Activated gamma-delta T cell treated with Interleukin-2 at 50 U/mL for 16 hours (primary cell): ENCODE data around the gene MAD2L1BP.
"Not testable (repeated sequence)": the region's sequence is repeated elsewhere in the genome, so short reads cannot be mapped to it uniquely, and the experiment has no call there.

Source experiments
- DNase-seq: peaks from one replicate; pipeline ENCODE4 v3.0.0-alpha.2; 2020

MAD2L1BP gene

DNA sequence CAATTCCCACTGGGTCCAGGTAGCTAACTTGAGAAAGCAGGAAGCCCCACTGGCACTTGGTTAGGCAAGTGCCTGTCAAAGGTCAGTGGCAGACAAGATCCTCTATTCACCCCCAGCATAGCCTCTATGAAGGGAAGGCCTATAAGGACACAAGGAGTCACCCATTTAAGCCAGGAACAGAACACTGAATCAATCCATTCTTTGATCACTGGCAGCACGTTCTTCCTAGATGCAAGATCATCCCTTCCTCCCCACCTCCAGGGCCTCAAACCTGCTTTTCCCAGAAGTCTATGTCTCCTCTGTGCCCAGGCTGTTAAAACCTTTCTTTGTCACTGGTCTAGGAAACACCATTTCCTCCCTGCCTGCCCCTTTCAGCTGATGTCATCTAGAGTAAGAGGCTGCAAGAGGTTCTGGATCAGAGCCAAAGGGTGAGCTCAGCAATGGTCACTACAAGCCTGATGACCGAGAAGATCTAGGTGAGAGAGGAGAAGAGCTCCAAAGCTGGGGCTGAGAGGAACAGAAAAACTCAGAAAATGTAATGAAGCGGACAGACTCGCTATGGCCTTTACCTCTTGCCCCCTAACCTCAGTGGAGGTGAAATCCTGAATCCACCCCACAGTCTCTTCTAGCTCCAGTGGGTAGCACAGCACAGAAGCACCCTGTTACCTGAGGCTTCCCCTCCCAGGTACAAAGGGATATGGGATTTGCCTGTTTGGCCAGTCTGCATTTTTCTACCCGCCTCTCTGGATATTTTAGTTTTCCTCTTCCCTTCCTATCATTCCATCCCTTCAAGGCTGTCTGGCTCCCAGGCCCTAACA lies 8.4 kb upstream of the MAD2L1BP start:
- no peak for DNase-seq

DNA sequence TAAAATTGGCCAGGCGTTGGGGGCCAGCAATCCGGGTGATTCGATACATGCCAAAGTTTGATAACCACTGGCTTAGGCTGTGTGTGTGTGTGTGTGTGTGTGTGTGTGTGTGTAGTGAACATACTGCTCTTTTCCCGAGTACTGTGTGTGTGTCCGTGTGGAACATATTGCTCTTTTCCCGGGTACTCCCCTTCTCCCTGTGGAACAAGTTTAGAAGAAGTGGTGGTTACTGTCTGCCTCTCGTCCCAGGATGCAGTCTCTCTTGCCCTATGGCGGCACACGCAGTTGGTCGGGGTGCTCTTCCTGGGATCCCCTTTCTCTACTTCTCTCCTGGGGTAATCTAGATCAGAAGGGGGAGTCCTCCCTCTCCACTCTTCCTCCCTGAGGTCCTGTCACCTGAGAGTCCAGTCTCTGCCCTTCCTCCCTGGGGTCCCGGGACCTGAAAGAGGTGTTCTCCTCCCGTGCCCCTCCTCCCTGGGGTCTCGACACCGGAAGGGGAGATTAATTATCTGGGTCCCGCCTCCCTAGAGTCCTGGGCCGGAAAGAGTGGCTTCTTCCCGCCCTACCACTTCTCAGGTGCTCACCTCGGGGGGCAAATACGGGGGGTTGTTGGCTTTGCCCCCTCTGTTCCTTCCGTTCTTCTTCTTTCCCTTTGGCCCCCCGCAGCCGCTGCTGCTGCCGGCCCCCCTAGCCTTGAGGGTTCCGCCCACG lies 7.1 kb upstream of the MAD2L1BP start:
- peak; percentile 46 for DNase-seq

DNA sequence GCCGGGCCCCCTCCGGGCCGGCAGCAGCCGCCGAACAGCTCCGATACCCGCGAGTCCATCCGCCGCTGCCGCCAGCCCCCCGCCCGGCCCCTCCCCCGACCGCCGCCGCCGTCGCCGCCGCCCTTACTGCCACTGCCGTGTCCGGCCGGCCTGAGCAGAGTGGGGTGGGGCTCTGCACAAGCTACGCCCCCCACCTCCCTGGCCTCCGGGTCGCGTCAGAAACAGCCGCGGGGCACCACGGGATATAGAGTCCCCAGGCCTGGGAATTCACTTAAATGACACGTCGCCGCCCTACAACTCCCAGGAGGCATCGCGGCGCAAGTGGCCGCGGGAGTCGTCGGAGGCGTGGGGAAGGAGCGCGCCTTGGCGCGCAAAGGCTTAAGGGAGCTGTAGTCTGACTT lies 6.5 kb upstream of the MAD2L1BP start, which contains the start of gene GTPBP2:
Gene GTPBP2 (minus strand): TSS at position 161 of the 401 bp plus-strand sequence. CDS start 102 bp downstream, at position 59.
- DNase-seq, result peak; percentile 94

GRCh38 chr6:43629505-43630300 lies 5.9 kb upstream of the MAD2L1BP start:
- DNase-seq, result peak; percentile 76

GRCh38 chr6:43630980-43631619 lies 4.5 kb upstream of the MAD2L1BP start:
- no peak for DNase-seq

DNA sequence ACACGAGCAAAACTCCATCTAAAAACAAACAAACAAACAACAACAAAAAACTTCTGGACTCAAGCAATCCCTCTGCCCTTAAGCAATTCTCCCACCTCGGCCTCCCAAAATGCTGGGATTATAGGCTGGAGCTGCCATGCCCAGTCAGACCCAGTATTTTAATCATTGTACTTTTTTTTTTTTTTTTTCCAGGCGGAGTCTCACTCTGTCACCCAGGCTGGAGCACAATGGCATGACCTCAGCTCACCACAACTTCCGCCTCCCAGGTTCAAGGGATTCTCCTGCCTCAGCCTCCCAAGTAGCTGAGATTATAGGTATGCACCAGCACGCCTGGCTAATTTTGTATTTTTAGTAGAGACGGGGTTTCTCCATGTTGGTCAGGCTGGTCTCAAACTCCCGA lies 2.6 kb upstream of the MAD2L1BP start:
- not testable (repeated sequence) for DNase-seq

DNA sequence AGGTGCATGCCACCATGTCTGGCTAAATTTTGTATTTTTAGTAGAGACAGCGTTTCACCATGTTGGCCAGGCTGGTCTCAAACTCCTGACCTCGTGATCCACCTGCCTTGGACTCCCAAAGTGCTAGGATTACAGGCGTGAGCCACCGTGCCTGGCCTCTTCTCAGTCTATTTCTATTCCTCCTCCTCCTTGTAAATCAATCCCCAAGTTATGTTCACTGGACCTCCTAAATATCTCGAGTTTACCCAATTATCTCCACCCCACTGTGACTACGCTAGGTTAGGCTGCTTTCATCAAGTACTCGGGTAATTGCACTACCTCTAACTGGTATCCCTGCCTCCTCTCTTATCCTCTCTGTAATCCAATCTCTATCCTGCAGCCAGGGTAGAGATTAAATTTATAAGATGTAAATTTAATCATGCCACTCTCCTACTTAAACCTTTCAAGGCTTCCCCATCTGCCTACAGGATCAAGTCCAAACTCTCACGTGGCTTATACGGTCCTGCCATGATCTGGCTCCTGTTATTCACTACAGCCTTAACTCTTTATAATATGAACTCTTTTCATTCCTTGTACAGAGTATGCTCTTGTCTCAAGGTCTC lies 837 bp upstream of the MAD2L1BP start:
- no peak for DNase-seq

DNA sequence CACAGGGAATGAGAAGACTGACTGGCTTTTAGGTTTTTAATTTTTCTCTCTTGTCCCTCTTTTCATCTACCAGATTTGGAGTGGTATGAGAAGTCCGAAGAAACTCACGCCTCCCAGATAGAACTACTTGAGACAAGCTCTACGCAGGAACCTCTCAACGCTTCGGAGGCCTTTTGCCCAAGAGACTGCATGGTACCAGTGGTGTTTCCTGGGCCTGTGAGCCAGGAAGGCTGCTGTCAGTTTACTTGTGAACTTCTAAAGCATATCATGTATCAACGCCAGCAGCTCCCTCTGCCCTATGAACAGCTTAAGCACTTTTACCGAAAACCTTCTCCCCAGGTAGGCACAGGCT lies 644 bp downstream of the MAD2L1BP start:
- DNase-seq, result no peak

DNA sequence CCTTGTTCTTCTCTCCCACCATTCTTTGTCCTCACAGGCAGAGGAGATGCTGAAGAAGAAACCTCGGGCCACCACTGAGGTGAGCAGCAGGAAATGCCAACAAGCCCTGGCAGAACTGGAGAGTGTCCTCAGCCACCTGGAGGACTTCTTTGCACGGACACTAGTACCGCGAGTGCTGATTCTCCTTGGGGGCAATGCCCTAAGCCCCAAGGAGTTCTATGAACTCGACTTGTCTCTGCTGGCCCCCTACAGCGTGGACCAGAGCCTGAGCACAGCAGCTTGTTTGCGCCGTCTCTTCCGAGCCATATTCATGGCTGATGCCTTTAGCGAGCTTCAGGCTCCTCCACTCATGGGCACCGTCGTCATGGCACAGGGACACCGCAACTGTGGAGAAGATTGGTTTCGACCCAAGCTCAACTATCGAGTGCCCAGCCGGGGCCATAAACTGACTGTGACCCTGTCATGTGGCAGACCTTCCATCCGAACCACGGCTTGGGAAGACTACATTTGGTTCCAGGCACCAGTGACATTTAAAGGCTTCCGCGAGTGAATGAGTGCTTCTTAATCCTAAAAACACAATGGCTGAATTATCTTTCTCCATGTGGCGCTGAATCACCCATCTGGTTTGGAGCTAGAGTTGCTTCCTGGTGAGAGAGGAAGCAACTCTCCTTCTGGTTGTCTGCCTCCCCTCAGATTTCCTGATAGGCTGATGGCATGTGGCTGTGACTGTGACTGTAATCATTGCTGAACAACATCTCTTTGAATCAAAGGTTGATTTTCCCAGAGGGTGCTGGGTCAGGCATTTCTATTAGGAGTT lies 4.6 kb downstream of the MAD2L1BP start:
- DNase-seq, result no peak

DNA sequence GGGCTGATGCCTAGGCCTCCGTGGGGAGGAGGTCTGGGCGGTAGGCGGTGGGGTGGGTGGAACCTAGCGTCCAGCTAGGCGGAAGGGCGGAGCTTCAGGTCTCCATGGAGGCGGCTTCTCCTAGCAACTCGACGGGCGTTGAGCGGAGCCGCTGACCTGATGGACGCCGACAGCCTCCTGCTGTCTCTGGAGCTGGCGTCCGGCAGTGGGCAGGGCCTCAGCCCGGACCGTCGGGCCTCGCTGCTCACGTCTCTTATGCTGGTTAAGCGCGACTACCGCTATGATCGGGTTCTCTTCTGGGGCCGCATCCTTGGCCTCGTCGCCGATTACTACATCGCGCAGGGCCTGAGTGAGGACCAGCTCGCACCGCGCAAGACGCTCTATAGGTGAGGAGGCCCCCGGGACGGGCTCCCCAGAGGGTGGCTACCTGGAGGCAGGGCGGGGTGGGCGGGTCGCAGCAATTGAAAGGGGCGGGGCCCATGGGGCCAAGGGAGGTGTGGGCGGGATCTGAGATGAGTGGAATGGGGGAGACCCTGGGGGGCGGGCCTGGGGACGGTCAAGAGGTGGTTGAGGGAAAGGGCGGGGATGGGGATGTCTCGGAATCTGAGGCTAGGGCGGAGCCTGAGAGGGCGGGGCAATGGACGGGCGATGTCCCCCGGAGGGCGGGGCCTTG lies 9.4 kb downstream of the MAD2L1BP start, which contains the start of gene RSPH9:
Gene RSPH9 (plus strand): TSS at position 97 of the 673 bp plus-strand sequence. CDS start 63 bp downstream, at position 160.
- DNase-seq, result peak; percentile 48

DNA sequence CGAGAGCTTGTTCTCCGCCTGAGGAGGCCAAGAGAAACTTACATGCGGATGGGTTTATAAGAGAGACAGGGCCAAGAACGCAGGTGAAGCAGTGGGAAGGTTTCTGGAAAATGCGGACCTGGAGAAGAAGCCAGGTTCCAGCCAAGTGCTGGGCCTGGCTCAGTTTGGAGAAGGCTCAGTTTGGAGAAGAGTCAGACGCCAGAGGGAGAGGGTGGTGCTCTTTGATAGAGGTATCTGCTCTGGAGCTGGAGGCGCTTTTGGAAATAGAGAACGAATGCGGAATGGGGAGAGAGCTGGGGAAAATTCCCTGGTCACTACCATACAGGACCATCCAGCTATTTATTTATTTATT lies 9.9 kb downstream of the MAD2L1BP start:
- no peak for DNase-seq

DNA sequence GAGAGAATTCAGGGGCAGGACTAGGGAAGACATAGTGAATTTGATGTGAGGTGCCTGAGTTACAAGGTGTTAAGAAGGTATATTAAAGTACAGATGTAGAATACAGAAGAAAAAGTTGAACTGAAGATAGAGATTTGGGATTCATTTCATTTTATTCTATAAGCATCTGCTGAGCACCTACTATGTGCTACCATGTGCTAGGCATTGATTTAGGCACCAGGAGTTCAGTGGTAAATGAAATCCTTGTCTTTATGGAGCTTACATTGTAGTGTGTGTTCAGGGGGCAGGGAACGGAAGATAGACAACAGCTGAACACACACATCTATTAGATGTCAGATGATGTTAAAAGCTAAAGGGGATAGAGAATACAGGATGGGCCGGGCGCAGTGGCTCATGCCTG lies 12.0 kb downstream of the MAD2L1BP start:
- DNase-seq, result no peak

DNA sequence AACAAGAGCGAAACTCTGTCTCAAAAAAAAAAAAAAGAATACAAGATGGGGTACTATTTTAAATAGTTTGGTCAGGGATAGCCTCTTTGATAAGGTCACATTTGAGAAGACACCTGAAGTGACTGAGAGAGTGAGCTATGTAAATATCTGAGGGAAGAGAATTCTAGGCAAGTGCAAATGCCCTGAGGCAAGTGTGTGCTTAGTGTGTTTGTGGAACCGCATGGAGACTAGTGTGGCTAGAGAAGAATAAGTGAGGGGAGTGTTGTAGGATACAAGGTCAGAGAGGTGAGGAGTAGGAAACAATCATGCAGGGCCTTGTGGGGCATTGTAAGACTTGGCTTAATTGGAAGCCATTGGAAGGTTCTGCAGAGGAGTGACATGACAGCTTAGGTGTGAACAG lies 12.6 kb downstream of the MAD2L1BP start:
- DNase-seq, result no peak

DNA sequence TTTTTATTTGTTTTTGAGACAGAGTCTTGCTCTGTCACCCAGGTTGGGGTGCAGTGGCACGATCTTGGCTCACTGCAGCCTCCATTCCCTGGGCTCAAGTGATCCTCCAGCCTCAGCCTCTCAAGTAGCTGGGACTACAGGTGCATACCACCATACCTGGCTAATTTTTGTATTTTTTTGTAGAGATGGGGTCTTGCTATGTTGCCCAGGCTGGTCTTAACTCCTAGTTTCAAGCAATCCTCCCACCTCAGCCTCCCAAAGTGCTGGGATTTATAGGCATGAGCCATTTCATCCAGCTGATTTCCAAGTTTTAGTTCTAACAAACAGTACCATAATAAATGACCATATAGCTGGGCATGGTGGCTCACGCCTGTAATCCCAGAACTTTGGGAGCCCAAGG lies 17.2 kb downstream of the MAD2L1BP start:
- not testable (repeated sequence) for DNase-seq

- DNase-seq, result no peak
These were observed 21.7 kb downstream of the MAD2L1BP start for GRCh38 chr6:43657221-43657802.

DNA sequence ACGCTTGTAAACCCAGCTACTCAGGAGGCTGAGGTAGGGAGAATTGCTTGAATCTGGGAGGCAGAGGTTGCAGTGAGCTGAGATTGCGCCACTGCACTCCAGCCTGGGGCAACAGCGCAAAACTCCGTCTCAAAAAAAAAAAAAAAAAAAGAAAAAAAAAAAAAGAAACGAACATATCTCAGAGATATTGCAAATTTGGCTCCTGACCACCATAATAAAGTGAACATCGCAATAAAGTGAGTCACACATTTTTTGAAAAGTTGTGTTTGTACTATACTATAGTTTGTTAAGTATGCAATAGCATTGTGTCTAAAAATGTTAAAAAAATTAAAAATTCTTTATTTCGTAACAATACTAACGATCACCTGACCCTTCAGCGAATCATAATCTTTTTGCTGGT lies 22.5 kb downstream of the MAD2L1BP start:
- no peak for DNase-seq

- not testable (repeated sequence) for DNase-seq
These were observed 27.3 kb downstream of the MAD2L1BP start for GRCh38 chr6:43662948-43663347.

DNA sequence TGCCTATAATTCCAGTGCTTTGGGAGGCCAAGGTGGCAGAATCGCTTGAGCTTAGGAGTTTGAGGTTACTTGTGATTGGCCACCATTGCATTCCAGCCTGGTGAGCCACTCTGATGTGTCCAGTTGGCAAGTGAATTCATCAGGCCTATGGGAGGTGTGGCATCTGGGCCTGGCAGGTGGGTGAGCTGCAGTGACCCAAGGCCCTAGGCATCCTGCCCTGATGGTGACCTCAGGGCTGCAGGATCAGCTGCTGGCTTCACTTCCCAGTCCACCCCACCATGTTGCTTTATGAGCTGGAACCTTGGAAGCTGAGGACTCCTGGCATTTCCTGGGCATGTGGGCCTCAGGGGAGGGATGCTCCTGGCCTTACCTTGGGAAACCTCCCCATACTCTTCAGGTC lies 29.7 kb downstream of the MAD2L1BP start:
- DNase-seq, result no peak

DNA sequence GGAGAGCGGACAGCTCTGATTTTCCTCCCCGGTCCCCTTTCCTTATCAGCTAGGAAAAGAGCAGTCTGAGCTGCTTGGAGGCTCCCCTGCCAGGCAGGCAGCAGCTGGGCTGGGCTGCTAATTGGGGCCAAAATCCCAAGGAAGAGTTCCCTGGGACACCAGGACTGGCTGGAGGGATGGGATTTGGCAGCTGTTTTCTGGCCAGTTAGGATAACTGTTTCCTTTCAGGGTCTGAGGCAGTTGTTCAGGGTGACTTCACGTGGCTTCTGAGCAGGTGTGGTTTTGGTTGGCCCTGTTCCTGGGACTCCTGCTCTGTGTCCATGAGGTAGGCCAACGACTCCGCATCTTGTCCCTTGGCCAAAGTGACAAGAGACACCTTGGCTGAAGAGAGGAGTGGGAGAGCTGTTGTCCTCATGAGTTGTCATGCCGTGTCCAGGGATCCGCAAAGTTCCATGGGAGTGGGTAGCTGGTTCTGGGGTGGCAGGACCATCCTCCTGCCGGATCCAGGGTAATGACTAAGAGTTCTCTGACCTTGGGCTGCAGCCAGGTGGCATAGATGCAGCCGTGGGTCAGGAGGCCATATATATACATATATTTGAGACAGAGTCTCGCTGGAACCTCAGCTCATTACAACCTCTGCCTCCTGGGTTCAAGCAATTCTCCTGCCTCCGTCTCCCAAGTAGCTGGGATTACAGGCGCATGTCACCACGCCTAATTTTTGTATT lies 30.7 kb downstream of the MAD2L1BP start:
- DNase-seq, result no peak
